ENCODE measurements around the gene POC1A. TPM values are rescaled to one million over a fixed set of nuclear protein-coding genes. Genes with fewer than 3 reads are reported as not detected.

Gene POC1A
- total and polyA plus RNA-seq, 9 donors, result 3.1 to 7.5 (median 5.6) TPM

- Histone ChIP-seq H3K9me3 (replicated peaks; ENCODE audit: control insufficient read depth, low read depth, low read length) (no peaks in the 10 kb centered on the region), H3K36me3 (ENCODE audit: control insufficient read depth, insufficient read depth, low read length) (peaks cover 4% of the 10 kb centered on the region), H3K27me3 (ENCODE audit: control insufficient read depth, insufficient read depth, low read length) (no peaks in the 10 kb centered on the region), H3K4me3 (ENCODE audit: low read length) (no peak overlapping the region), H3K27ac (ENCODE audit: low read length) (peak overlapping the region; percentile 79), H3K4me1 (ENCODE audit: control insufficient read depth, insufficient read depth, low read length) (peaks cover 34% of the 10 kb centered on the region)
- WGBS (ENCODE audit: insufficient coverage), result 52% methylated on average over 3 of the region's 8 CpGs
- peak; percentile 64 for DNase-seq
These were observed 44.5 kb downstream of the POC1A start for GRCh38 chr3:52109611-52110301.

GRCh38 chr3:52108302-52109232 is 45.7 kb downstream of the POC1A start:
- H3K27me3 ChIP-seq (ENCODE audit: control insufficient read depth, insufficient read depth, low read length), result no peaks in the 10 kb centered on the region
- no peak overlapping the region for H3K4me3 ChIP-seq (ENCODE audit: low read length)

GRCh38 chr3:52106951-52107611 is 47.1 kb downstream of the POC1A start:
- Histone ChIP-seq H3K27ac (ENCODE audit: low read length) (no peak overlapping the region), H3K4me3 (ENCODE audit: low read length) (no peak overlapping the region)
- WGBS (ENCODE audit: insufficient coverage), result 97% methylated on average over 9 of the region's 11 CpGs

More at GRCh38 chr3:52108302-52109232, 45.7 kb downstream of the POC1A start:
- H3K9me3 ChIP-seq (replicated peaks; ENCODE audit: control insufficient read depth, low read depth, low read length), result no peaks in the 10 kb centered on the region
- H3K27ac ChIP-seq (ENCODE audit: low read length), result peak overlapping the region; percentile 79
- peak; percentile 94 for DNase-seq
- 41% methylated on average over 11 of the region's 20 CpGs for WGBS (ENCODE audit: insufficient coverage)
- H3K4me1 ChIP-seq (ENCODE audit: control insufficient read depth, insufficient read depth, low read length), result peaks cover 39% of the 10 kb centered on the region
- peaks cover 4% of the 10 kb centered on the region for H3K36me3 ChIP-seq (ENCODE audit: control insufficient read depth, insufficient read depth, low read length)

GRCh38 chr3:52104684-52105640 is 49.3 kb downstream of the POC1A start:
- Histone ChIP-seq H3K9me3 (replicated peaks; ENCODE audit: control insufficient read depth, low read depth, low read length) (peaks cover 6% of the 10 kb centered on the region), H3K4me3 (ENCODE audit: low read length) (no peak overlapping the region), H3K27me3 (ENCODE audit: control insufficient read depth, insufficient read depth, low read length) (no peaks in the 10 kb centered on the region), H3K4me1 (ENCODE audit: control insufficient read depth, insufficient read depth, low read length) (peaks cover 30% of the 10 kb centered on the region), H3K27ac (ENCODE audit: low read length) (peak overlapping the region; percentile 76), H3K36me3 (ENCODE audit: control insufficient read depth, insufficient read depth, low read length) (no peaks in the 10 kb centered on the region)
- WGBS (ENCODE audit: insufficient coverage), result 28% methylated on average over 8 of the region's 10 CpGs
- peak; percentile 77 for DNase-seq

More at GRCh38 chr3:52106951-52107611, 47.1 kb downstream of the POC1A start:
- Histone ChIP-seq H3K4me1 (ENCODE audit: control insufficient read depth, insufficient read depth, low read length) (peaks cover 39% of the 10 kb centered on the region), H3K36me3 (ENCODE audit: control insufficient read depth, insufficient read depth, low read length) (peaks cover 4% of the 10 kb centered on the region), H3K9me3 (replicated peaks; ENCODE audit: control insufficient read depth, low read depth, low read length) (no peaks in the 10 kb centered on the region), H3K27me3 (ENCODE audit: control insufficient read depth, insufficient read depth, low read length) (no peaks in the 10 kb centered on the region)
- DNase-seq, result no peak

GRCh38 chr3:52102934-52103333 is 51.3 kb downstream of the POC1A start:
- no peaks in the 10 kb centered on the region for H3K27me3 ChIP-seq (ENCODE audit: control insufficient read depth, insufficient read depth, low read length)
- H3K4me1 ChIP-seq (ENCODE audit: control insufficient read depth, insufficient read depth, low read length), result peaks cover 25% of the 10 kb centered on the region
- no peak overlapping the region for H3K27ac ChIP-seq (ENCODE audit: low read length)
- no peaks in the 10 kb centered on the region for H3K36me3 ChIP-seq (ENCODE audit: control insufficient read depth, insufficient read depth, low read length)
- peaks cover 6% of the 10 kb centered on the region for H3K9me3 ChIP-seq (replicated peaks; ENCODE audit: control insufficient read depth, low read depth, low read length)
- no peak for DNase-seq
- 100% methylated on average over 2 of the region's 4 CpGs for WGBS (ENCODE audit: insufficient coverage)
- no peak overlapping the region for H3K4me3 ChIP-seq (ENCODE audit: low read length)

GRCh38 chr3:52099001-52099401 is 55.2 kb downstream of the POC1A start:
- no peak overlapping the region for H3K4me3 ChIP-seq (ENCODE audit: low read length)
- H3K27me3 ChIP-seq (ENCODE audit: control insufficient read depth, insufficient read depth, low read length), result no peaks in the 10 kb centered on the region
- peaks cover 6% of the 10 kb centered on the region for H3K9me3 ChIP-seq (replicated peaks; ENCODE audit: control insufficient read depth, low read depth, low read length)
- peaks cover 13% of the 10 kb centered on the region for H3K36me3 ChIP-seq (ENCODE audit: control insufficient read depth, insufficient read depth, low read length)
- H3K27ac ChIP-seq (ENCODE audit: low read length), result peak overlapping the region; percentile 73
- DNase-seq, result peak; percentile 92
- peaks cover 23% of the 10 kb centered on the region for H3K4me1 ChIP-seq (ENCODE audit: control insufficient read depth, insufficient read depth, low read length)
- 25% methylated on average over 2 of the region's 3 CpGs for WGBS (ENCODE audit: insufficient coverage)

GRCh38 chr3:52097851-52098507 is 56.2 kb downstream of the POC1A start:
- 20% methylated on average over 1 of the region's 2 CpGs for WGBS (ENCODE audit: insufficient coverage)
- H3K4me3 ChIP-seq (ENCODE audit: low read length), result no peak overlapping the region
- DNase-seq, result peak; percentile 90
- H3K4me1 ChIP-seq (ENCODE audit: control insufficient read depth, insufficient read depth, low read length), result peaks cover 33% of the 10 kb centered on the region
- peak overlapping the region; percentile 77 for H3K27ac ChIP-seq (ENCODE audit: low read length)
- H3K9me3 ChIP-seq (replicated peaks; ENCODE audit: control insufficient read depth, low read depth, low read length), result peaks cover 6% of the 10 kb centered on the region
- no peaks in the 10 kb centered on the region for H3K27me3 ChIP-seq (ENCODE audit: control insufficient read depth, insufficient read depth, low read length)
- H3K36me3 ChIP-seq (ENCODE audit: control insufficient read depth, insufficient read depth, low read length), result peaks cover 13% of the 10 kb centered on the region

- 87% methylated on average over 6 of the region's 8 CpGs for whole genome bisulfite sequencing (ENCODE audit: insufficient coverage)
- Histone ChIP-seq H3K9me3 (replicated peaks; ENCODE audit: control insufficient read depth, low read depth, low read length) (peaks cover 6% of the 10 kb centered on the region), H3K27me3 (ENCODE audit: control insufficient read depth, insufficient read depth, low read length) (no peaks in the 10 kb centered on the region), H3K4me1 (ENCODE audit: control insufficient read depth, insufficient read depth, low read length) (peaks cover 51% of the 10 kb centered on the region), H3K36me3 (ENCODE audit: control insufficient read depth, insufficient read depth, low read length) (peaks cover 13% of the 10 kb centered on the region), H3K27ac (ENCODE audit: low read length) (no peak overlapping the region), H3K4me3 (ENCODE audit: low read length) (no peak overlapping the region)
- DNase-seq, result no peak
These were observed 58.0 kb downstream of the POC1A start for GRCh38 chr3:52095990-52096775.

All from muscle of leg (tissue), 11 donors.